ENCODE results near the gene COL4A3.

DNA sequence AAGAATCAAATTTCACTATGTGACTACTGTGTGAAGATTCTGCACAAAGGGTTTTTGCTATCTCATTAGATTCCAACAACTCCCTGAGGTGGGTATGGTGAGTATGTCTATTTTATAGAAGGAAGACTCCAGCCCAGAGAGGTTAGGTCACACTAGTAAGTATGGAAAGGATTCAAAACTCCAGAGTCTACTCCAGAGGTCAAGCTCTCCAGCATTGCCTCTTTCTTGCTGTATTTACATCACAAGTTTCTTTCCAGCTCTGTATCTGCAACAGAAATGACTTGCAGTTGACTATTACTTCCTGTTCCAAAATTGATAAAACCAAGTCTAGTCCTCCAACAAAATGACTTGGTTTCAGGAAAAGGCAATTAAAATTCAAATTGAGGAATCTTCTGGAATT is 2.5 kb upstream of the COL4A3 start:
- TF ChIP-seq, protein P1, sequence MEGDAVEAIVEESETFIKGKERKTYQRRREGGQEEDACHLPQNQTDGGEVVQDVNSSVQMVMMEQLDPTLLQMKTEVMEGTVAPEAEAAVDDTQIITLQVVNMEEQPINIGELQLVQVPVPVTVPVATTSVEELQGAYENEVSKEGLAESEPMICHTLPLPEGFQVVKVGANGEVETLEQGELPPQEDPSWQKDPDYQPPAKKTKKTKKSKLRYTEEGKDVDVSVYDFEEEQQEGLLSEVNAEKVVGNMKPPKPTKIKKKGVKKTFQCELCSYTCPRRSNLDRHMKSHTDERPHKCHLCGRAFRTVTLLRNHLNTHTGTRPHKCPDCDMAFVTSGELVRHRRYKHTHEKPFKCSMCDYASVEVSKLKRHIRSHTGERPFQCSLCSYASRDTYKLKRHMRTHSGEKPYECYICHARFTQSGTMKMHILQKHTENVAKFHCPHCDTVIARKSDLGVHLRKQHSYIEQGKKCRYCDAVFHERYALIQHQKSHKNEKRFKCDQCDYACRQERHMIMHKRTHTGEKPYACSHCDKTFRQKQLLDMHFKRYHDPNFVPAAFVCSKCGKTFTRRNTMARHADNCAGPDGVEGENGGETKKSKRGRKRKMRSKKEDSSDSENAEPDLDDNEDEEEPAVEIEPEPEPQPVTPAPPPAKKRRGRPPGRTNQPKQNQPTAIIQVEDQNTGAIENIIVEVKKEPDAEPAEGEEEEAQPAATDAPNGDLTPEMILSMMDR (IDR thresholded peaks at IDR 0.05; ENCODE audit: low read depth, low read length), result no peak
- TF ChIP-seq POLR2A (IDR thresholded peaks at IDR 0.05; ENCODE audit: extremely low read depth, insufficient read length) (no peak), MYC (IDR thresholded peaks at IDR 0.05; ENCODE audit: low read depth, low read length) (no peak)
